Left ventricle myocardium superior (tissue), 1 donor: Measurements from ENCODE around the gene PNKP. TPM values are rescaled to one million over a fixed set of nuclear protein-coding genes. Genes with fewer than 3 reads are reported as not detected.

ENCODE experiments used
- ATAC-seq: fragments of 200-7000 bp; cut with Tn5 transposase; one replicate; pipeline ENCODE4 v1.9.1; 2020; ENCODE audit warnings: mild to moderate bottlenecking, moderate library complexity
- DNase-seq: peaks from one replicate; pipeline ENCODE4 v3.0.0-alpha.2; 2020
- intact Hi-C: fragments of 100-400 bp; cut with micrococcal nuclease; formaldehyde crosslinking; loops from one replicate; pipeline ENCODE4 v1.11.0; 2022
- total RNA-seq: library from RNA; stranded (reverse); fragmentation: NEBNext Ultra II Directional; extraction: Animal tissue kit (Norgen Biotek cat#: 25700); gene quantifications from one replicate; pipeline ENCODE4 v1.2.1, GENCODE V29; 2021
- donor health status: DM: no; HTN: yes; CAD: no; lungs with severe emphysema.

Gene PNKP
- total RNA-seq, 1 donor from 2014 or later: 39.1 TPM

DNA sequence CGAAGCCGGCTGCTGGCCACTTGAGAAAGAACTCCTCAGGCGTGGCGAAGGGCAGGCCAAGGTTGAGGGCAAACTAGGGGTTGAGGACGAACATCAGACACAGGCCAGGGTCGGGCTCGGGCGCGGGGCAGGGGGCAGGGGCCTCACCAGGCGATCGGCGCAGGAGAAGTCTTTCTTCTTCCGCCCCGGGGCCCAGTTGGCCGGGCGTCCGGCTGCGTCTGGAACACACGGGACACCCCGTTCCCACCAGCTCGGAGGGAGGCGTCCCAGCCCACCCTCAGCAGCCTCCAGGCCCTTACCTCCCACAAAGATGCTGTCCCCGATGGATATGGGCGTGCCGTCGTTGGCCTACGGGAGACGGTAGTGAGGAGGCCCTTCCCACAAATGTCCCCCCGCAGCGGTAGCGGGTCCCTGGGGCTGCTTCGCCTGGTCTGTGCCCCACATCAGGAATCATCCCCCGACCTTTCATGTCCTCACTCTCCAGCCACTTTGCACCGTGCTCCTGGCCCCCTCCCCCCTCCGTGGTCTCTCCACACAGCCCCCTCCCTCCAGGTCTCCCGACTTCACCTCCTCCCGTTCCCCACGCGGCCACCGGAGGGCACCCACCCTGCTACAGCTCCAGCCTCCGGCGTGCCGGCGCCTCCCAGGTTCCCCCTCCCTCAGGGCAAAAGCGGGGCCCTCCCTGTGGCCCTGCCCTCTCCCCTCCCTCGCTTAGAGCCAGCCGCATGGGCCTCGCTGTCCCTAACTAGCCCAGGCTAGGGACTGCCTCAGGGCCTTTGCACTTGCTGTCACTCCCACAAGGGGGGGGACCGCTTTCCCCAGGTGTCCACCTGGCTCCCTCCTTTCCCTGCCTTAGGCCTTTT is 4.8 kb downstream of the PNKP start:
- intact Hi-C loops: no loop called here
- no peak for ATAC-seq

DNA sequence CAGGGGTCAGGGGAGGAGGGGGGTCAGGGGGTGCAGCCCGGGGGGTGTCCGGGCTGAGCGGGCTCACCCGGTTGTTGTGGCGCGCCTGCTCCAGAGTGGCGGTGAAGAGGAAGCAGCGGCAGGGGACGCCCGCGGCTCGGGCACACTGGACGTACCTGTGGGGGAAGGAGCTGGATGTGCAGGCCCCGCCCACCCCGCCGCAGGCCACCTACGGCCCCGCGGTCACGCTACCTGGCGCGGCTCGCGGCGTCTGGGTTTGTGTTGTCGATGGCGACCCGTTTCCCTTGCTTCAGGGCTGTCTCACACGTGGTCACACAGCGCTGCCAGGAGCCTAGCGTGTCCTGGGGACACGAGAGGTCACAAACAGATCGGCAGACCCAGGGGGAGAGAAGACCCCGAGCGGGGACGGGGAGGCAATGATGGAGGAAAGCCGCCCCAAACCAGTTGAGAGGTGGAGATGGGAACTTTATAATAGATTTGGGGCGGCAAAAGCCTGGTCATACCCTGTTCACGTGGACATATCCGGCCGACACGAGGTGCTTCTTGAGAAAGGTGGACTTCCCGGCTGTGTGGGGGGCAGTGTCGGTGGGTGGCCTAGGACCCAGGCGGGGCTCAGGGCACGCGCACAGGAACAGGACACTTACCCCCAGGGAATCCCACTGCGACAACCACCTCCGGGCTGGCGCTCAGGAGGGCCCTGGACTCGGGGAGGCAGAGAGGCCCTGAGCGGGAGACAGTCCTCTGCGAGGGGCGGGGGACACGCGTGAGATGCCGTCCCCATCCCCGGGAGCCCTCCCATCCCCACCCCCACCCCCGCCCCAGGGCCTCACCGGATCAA is 5.6 kb downstream of the PNKP start:
- intact Hi-C loops: no loop called here
- ATAC-seq: no peak
- DNase-seq: peak; percentile 39

More for the DNA sequence above, 4.8 kb downstream of the PNKP start:
- DNase-seq: peak; percentile 47

DNA sequence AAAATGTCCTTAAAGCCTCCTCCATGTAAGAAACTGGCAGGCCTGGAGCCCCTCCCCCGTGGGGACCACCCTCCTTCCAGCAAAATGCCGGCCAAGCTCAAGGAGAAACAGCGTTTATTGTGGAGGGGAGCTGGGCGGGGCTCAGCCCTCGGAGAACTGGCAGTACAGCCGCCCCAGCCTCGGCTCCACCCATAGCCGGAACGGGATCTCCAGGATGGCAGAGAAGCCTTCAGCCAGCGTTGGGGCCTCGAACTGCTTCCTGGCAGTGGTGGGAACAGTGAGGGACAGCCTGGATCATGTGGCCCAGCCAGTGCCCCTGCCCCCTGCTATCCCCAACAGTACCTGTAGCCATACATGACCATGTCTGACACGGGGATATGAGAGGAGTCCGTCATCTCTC is 6.3 kb downstream of the PNKP start:
- intact Hi-C loops: no loop called here
- ATAC-seq (peak; percentile 8), DNase-seq (peak; percentile 67)

DNA sequence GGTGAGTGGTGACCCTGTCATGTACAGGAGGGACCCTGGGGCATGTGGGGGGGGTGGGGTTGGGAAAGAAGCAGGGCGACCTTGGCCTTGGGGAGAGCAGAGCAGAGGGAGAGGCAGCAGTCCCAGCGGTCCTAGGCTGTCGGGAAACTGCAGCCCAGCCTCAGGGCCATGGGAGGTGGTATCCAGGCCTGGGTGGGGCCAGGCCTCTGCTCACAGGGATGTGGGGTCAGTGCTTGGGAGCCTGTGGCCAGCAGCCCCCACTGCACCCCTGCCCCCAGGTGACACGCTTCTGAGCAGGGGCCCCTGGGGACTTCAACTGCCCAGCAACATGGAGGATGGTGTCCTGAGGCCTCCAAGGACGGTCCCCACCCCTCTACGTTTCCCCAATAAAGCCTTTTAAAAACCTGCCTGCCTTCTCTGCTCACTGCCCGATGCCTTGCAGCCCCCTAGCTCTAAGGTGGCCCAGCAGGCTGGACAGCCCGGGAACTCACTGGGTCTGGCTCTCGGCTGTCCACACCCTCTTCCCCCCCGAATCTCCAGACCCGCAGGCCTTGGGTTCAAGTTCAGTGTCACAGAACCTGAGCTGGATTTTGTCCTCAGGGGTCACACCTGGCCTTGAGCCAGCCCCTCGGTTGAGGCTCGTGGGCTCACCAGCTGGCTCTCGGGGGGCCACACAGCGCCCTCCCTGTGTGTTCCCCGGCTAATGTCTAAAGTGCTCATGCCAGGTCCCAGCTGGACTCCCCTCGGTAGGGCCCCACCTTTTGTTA is 6.9 kb downstream of the PNKP start:
- DNase-seq (no peak), ATAC-seq (no peak)
- intact Hi-C loops: no loop called here

DNA sequence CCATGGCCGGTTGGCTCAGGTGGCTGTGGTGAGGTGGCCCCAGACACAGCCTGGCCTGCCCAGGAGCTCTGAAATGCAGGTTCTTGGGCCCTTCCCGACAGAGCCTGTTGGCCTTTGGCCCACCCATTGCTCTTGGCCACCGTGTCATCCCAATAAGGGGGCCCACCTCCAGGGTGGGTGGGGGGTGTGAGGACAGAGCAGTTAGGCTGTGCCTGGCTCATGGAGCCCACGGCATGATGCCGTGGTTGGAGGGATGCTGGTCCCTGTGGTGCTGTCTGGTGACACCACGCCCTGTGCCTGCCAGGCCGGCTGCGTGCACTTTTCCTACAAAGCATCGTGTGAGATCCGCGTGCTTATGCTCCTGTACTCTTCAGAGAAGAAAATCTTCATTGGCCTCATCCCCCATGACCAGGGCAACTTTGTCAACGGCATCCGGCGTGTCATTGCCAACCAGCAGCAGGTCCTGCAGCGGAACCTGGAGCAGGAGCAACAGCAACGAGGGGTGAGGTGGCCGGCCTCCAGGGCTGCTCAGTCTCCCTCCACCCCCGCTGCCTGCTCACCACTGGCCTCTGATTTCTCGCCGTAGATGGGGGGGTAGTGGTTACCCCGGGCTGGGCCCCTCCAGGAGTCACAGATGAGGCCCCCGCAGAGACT is 7.6 kb downstream of the PNKP start:
- intact Hi-C loops: no loop called here

DNA sequence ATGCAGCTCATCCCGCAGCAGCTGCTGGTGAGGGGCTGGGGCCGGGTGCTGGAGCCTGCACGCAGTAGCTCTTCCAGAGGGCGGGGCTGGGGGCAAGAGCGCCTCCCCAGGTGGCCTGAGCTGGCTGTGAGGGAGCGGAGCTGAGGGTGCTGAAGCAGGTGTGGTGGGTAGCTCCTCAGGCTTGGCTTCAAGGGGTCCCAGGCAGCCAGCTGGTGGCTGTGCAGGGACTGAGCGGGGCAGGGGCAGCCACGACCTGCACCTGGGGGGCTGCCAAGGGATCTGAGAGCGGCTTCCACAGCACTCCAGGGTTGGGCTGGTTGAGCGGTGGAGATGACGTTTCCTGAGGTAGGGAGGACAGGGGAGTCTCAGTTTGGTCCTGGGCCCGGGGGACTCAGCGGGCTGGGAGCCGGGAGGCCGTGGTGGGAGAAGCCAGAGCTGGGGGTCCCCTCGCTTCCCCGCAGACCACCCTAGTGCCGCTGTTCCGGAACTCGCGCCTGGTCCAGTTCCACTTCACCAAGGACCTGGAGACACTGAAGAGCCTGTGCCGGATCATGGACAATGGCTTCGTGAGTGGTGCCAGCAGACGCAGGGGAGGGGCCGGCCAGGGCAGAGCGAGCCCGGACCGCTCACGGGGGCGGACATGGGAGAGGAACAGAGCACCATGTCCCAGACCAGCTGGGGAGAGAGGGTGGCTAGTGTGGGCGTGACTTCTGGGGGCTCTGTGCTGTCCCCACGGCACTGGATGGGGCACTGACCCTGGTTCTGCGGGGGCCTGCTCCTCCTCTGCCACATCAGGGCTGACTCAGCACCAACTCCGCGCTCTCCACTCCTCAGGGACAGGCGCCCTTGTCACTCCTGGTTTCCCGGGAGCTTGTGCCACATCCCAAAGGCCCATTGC is 9.0 kb downstream of the PNKP start:
- DNase-seq: no peak
- ATAC-seq: no peak
- intact Hi-C loops: no loop called here

More for the DNA sequence above, 7.6 kb downstream of the PNKP start:
- DNase-seq (no peak), ATAC-seq (no peak)

DNA sequence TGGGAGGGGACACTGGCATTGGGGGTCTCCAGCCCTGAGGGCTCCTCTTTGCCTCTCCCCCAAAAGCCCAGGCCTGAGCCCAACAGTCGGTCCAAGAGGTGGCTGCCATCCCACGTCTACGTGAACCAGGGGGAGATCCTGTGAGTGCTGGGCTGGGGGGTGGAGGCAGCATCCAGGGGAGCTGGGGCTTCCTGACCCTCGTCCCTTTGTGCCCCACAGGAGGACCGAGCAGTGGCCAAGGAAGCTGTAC is 9.6 kb downstream of the PNKP start:
- DNase-seq (no peak), ATAC-seq (no peak)
- intact Hi-C loops: no loop called here

DNA sequence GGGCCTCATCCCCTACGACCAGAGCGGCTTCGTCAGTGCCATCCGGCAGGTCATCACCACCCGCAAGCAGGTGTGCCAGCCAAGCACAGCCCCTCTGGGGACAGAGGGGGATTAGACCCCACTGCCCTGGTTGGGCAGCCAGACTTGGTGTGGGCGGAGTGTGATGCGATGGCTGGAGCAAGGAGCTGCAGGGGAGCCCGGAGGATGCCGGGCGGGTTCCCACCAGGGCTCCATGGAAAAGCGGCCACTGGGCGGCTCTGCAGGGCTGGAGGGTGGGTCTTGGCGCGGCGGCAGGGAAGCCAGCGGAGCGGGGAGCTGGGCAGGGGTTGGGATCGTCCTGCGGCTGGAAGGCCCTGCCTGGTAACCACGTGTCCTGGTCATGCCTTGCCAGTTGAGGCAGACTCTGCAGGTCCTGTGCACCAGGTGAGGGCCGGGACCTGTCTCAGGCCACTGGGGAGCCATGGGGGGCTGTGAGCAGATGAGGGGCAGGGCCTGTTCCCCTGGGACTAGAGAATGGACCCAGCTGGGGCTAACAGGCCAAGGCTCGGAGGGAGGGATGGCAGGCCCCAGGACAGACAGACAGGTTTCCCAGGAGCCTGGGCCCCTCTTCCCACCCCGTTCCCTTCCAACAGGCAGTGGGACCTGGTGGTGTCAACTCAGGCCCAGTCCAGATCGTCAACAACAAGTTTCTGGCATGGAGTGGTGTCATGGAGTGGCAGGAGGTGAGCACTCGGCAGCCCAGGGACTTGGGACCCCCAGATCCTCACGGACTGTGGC is 10.1 kb downstream of the PNKP start:
- DNase-seq (no peak), ATAC-seq (no peak)
- intact Hi-C loops: no loop called here

DNA sequence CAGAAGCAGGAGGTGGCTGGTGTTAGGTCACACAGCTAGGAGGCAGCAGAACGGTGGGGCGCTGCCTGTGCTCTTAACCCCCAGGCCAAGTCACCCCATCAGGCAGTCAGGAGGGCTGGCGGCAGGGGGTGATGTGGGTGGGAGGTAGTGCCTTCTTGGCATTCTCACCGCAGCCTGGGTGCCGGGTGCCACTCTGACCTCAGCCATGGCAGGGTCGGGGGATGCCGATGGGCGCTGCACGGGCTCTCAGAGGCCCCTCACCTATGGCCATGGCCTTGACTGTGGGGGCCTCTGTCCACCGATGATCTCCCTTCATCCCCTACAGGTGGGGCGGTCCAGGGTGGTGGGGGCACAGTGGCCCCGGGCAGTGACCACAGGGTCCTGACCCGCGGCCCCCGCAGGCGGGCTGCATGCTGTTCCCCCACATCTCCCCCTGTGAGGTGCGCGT is 10.8 kb downstream of the PNKP start:
- DNase-seq (no peak), ATAC-seq (no peak)
- intact Hi-C loops: no loop called here

DNA sequence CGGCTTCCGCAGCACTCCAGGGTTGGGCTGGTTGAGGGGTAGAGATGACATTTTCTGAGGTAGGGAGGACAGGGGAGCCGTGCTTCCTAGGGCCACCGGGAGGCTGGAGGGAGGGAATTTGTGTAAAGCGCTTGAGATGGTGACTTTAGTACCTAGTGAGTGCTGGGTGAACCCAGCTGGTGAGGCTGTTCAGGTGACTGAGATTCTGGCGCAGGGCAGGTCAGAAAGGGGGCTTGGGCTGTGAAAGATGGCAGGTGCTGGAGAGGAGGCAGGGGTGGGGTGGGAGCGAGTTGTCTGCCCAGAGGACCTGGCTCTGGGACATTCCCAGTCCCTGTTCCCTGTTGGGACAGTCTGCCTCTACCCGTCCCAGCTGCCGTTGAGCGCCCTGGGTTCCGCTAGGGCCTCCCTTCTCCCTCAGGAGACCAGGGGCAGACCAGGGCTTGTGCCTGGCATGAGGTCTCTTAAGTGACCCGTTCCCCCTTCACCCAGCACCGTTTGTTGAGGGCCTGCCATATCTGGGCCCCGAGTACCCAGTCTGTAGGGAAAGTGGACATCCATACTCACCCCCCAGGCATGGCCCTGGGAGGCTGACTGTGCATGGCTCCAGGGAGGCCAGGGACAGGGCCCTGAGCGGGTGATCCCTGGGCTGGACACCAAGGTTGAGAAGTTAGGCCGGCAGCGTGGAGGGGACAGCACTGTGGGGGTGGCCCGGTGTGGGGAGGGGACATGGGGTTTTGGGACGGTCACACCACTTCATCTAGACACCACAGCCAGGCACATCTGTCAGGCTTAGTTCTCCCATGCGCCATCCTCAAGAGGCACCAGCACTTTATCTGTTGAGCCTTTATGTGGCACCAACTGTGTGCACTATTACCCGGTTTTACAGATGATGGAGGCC is 11.5 kb downstream of the PNKP start:
- ATAC-seq: no peak
- intact Hi-C loops: no loop called here
- DNase-seq: no peak

DNA sequence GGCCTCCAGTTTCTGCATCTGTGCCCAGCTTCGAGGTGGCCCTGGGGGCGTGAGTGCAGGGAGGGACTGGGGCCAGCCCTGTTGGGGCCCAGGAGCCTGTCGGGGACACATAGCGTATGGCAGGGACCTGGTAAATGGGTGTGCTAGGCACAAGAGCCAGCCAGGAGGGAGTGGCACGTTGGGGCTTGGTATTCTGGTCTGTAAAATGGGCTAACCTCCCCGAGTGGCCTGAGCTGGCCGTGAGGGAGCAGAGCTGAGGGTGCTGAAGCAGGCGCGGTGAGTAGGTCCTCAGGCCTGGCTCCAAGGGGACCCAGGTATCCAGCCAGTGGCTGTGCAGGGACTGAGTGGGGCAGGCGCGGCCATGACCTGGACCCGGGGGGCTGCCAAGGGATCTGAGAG is 12.1 kb downstream of the PNKP start:
- intact Hi-C loops: no loop called here
- ATAC-seq (no peak), DNase-seq (no peak)

DNA sequence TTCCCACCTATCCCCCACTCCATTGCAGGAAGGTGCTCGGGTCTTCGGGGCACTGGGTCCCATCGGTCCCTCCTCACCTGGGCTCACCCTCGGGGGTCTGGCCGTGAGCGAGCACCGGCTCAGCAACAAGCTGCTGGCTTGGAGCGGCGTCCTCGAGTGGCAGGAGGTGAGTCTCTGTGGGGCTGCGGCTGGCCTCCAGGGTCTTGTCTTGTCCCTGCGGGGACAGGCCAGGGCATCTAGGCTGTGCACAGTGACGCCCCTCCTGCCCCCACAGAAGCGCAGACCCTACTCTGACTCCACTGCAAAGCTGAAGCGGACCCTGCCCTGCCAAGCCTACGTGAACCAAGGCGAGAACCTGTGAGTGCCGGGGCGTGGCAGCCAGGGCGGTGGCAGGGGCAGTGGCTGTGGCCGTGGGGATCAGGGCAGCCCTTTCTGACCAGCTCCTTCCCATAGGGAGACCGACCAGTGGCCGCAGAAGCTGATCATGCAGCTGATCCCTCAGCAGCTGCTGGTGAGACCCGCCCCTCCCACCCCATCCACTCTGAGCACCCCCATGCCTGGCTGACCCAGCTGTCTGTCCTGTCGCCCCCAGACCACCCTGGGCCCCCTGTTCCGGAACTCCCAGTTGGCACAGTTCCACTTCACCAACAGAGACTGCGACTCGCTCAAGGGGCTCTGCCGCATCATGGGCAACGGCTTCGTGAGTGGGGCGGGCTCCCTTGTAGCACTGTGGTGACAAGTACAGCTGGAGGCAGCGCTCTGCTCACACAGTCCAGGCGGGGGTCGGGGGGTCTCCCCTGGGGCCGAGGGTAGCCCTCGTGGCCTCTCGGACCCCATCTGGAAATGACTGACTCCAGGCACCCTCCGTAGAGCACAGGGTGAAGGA is 12.8 kb downstream of the PNKP start:
- ATAC-seq: no peak
- intact Hi-C loops: no loop called here
- DNase-seq: no peak

DNA sequence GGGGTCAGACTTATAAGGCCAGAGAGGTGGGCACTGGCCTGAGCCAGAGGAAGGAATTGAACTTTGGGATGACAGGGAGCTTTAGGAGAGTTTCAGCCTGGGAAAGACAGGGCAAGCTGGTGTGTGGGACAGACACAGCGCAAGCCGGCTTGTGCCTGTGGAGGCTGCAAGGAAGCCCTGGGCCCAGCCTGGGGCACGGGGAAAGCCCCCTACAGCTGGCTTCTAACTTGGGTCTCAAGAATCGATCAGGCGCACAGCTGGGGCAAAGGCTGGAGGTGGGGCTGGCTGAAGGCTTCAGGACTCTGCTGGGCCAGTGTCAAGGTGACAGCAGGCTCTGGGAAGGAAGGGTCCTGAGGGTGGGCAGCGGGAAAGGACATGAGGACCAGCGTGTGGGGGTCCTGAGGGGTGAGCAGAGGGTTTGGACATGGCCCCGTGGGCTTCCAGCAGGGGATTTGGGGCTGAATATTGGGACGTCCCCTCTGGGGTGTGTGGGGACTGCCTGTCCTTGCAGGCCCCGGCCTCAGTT is 13.5 kb downstream of the PNKP start:
- ATAC-seq (no peak), DNase-seq (no peak)
- intact Hi-C loops: no loop called here

DNA sequence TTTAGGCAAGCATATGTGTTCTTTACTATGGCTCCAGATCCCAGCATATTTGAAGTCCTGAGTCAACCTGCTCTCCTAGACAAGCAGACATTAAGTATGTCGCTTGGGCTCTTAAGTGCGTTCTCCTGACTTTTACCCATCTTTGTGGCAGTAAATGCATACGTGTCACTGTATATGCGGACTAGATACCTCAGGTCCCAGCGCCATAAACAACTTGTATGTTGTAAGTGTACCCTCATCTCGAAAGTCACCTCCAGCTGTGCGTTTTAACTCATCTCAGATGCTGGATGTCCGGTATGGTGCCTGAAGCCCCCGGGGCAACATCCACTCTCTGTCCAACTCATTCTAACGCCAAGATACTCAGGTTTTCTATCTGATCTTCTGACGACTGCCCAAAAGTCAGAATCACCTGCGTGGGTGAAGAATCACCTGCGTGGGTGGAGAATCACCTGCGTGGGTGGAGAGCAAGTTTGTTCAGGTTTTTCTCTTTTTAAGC is 14.7 kb downstream of the PNKP start:
- DNase-seq (no peak), ATAC-seq (no peak)
- intact Hi-C loops: no loop called here

DNA sequence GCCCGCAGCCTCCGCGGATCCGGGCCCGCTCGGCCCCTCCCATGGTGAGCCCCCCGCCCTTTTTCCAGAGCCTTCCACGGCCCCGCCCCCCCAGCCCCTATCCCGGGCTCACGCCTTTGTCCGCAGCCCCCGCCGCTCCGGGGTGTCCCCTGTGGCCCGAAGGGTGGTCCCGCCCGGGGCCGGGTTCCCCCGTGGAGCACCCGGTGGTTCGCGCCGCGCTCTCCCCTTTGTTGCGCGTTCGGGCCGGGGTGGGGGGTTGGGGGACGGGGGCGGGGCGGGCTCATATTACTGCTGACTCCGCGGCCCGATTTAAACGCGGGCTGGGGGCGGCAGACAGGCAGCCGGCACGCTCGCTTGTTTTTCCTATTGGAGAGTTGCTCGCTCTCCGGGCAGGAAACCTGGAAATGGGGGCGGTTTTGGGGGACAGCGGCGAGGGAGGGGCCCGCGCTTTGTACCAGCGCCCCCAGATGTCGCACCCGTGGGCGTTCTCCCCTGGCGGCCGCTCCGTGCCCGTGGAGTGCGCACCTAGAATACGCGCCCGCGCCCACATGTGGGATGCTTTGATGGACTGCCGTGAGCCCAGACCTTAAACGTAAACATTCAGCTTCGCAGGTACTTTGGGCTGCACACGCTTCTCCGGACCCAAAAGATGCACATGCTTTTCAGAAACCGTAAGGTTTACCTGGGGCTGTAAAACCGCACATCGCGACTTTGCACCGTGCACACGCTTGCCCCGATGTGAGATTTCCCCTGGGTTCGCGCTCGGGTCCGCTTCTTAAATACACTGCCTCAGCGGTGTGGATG is 15.7 kb downstream of the PNKP start:
- DNase-seq: peak; percentile 63
- intact Hi-C loops: no loop called here
- no peak for ATAC-seq
